NCI-H2196 (cell line): ENCODE data around the gene CNOT11.
"Not testable (repeated sequence)": the region's sequence is repeated elsewhere in the genome, so short reads cannot be mapped to it uniquely, and the experiment has no call there.

Experiments used
- DNase-seq: peaks from one replicate; lab custom pipeline; 2025; ENCODE audit not compliant: unreplicated experiment; lab: John Stamatoyannopoulos, UW

CNOT11 gene

GRCh38 chr2:101244899-101245298, 7.8 kb upstream of the CNOT11 start:
- DNase-seq = not testable (repeated sequence)

- not testable (repeated sequence) for DNase-seq
These were observed 7.2 kb upstream of the CNOT11 start for GRCh38 chr2:101245468-101245867.

- not testable (repeated sequence) for DNase-seq
These were observed 3.9 kb upstream of the CNOT11 start for GRCh38 chr2:101248756-101249155.

- DNase-seq = no peak
These were observed 2.9 kb upstream of the CNOT11 start for GRCh38 chr2:101249826-101250225.

GRCh38 chr2:101251246-101251781, 1.4 kb upstream of the CNOT11 start:
- DNase-seq = not testable (repeated sequence)

- peak; percentile 45 for DNase-seq
These were observed 760 bp upstream of the CNOT11 start for GRCh38 chr2:101251844-101252407.

- peak; percentile 33 for DNase-seq
These were observed 472 bp downstream of the CNOT11 start for GRCh38 chr2:101253013-101253702.

- no peak for DNase-seq
These were observed 1.2 kb downstream of the CNOT11 start for GRCh38 chr2:101253703-101254450.

- no peak for DNase-seq
These were observed 2.8 kb downstream of the CNOT11 start for GRCh38 chr2:101255501-101255900.

- DNase-seq = no peak
These were observed 3.6 kb downstream of the CNOT11 start for GRCh38 chr2:101256316-101256715.

GRCh38 chr2:101258804-101259203, 6.1 kb downstream of the CNOT11 start:
- DNase-seq = no peak

GRCh38 chr2:101262142-101262541, 9.5 kb downstream of the CNOT11 start:
- no peak for DNase-seq

GRCh38 chr2:101263377-101263800, 10.7 kb downstream of the CNOT11 start:
- no peak for DNase-seq

GRCh38 chr2:101264360-101264939, 11.8 kb downstream of the CNOT11 start:
- peak; percentile 27 for DNase-seq

GRCh38 chr2:101265893-101266499, 13.3 kb downstream of the CNOT11 start:
- DNase-seq = no peak

- DNase-seq = no peak
These were observed 15.3 kb downstream of the CNOT11 start for GRCh38 chr2:101267671-101268656.

GRCh38 chr2:101270700-101271259, 18.1 kb downstream of the CNOT11 start:
- no peak for DNase-seq

- no peak for DNase-seq
These were observed 19.5 kb downstream of the CNOT11 start for GRCh38 chr2:101272045-101272784.

GRCh38 chr2:101273056-101273455, 20.4 kb downstream of the CNOT11 start:
- no peak for DNase-seq
